Kasumi-1 (cell line): ENCODE results near the gene PPP2R5C.
"Not testable (repeated sequence)": the region's sequence is repeated elsewhere in the genome, so short reads cannot be mapped to it uniquely, and the experiment has no call there.

Experiments
- DNase-seq, 2 experiments: peaks; one replicate each; lab custom pipeline; 2025; lab: John Stamatoyannopoulos, UW

The PPP2R5C gene

DNA sequence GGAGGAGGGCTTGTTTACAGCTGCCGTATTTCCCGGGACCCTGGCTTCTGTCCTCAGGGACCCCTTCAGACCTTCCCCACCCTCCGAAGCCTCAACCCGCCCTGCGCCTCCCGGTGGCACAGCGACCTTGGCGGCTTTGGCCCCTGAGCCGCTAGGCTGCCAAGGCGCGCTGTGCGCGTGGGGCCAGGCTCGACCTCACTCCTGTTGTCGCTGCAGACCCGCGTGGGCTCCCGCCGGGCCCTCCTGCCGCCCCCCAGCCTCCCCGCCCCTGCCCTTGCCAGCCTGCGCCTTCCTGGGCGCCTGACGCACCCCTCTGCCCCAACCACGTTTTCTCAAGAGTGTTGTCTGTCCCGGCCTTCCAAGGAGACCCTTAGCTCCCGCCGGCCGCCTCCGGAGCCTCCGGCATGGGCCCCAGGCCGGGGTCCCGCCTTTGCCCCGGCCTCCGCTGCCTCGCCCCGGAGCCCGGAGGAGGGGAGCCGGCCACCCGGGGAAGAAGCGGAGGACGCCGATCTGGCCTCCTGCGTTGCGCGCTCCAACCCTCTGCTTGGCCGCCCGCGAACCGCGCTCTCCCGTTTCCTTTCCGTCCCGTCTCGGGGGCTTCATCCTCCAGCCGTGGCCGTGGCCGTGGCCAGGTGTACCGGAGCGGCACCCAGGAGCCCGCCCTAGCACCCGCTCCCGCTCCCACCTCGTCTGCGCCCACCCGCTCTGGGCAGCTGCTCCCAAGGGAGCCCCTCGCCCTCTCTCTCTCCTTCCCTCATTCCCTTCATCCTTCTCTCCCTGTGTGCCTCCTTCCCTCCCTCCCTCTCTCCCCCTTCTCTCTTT lies 19.9 kb downstream of the PPP2R5C start:
- no peak for DNase-seq

DNA sequence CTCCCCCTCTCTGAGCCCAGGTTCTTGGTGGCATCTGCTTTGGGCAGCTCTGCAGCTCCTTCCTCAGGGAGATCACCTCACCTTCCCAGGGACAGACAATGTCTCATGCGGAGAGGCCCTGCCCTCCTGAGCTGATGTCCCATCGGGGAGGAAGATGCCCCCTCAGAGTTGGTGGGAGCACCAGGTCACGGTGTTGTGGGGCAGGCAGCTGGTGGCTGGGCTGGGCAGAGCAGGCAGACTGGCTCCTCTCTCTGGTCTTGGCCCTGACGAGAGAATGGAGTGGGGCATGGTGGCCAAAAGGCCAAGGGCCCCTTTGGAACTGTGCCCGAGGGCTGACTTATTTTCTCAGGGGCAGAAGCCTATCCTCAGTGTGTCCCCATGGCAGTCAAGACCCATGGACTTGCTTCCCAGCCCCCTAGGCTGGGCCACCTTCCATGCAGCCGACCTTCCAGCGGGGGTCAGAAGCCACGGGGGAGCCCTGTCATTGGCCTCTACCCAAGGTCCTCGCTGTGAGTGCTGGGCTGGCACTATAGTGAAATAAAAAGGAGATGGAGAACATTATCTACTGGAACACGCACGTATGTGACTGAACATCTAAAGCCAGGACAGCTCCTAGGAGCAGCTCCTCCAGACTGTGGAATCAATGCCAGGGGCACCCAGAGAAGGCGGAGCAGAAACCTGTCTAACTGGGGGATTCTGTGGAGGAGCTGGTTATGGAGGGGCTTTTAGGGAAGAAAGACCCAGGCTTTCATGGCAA lies 21.9 kb downstream of the PPP2R5C start:
- no peak for DNase-seq

DNA sequence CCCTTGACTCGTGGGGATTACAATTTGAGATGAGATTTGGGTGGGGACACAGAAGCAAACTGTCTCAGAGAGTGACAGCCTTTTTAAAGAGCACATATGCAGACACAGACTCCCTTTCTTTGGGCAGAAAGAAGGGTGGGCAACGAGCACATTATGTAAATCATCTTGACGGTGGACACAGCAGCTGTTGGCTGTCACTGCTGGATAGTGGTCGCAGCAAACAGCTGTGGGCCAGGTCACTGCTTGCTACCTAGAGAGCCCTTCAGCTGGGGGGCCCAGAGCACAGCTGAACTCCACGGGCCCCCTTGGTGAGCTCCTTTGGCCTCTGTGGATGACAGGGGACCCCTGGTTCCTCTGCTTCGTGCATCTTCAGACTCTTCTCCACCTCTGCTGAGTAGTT lies 23.1 kb downstream of the PPP2R5C start:
- no peak for DNase-seq

DNA sequence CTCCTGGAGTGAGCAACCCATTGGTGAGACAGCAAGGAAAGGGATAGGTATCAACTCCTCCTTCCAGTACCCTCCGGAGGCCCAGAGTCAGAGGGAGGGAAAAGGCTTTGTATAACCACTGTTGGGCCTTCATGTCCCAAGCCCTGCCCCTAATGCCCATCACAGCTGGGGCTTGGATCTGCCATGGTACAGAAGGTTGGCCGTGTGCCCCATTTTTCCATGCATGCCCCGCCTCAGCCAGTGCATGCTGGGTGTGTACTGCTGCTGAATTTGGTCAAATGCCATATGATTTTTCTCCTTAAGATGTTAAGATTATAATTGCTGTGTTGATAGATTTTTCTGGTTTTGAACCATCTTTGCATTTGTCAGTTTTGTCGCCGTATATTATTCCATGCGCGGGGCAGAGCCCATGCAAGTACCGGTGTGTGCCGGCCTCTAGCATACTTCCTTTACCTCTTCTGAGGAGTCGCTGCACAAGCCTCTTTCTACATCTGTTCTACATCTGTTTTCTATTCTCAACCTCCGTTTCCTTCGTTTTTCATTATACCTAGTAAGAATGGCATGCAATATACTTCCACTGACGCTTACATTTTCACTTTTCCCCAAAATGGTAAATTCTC lies 26.6 kb downstream of the PPP2R5C start:
- DNase-seq, result no peak

DNA sequence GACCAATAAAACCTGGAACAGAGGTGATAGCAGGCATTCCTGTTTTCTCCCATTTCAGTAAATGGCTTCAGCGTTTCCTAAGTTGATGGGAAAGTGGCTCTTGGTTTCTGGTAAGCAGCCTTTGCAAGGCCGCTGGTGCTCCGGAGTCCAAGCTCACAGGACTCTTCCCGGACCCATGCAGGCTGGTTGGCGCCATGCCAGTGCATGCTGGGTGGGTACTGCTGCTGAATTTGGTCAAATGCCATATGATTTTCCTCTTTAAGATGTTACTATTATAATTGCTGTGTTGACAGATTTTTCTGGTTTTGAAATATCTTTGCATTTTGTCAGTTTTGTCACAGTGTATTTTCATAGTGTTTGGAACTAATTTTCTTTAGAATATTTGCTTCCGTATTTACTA lies 27.7 kb downstream of the PPP2R5C start:
- no peak for DNase-seq

DNA sequence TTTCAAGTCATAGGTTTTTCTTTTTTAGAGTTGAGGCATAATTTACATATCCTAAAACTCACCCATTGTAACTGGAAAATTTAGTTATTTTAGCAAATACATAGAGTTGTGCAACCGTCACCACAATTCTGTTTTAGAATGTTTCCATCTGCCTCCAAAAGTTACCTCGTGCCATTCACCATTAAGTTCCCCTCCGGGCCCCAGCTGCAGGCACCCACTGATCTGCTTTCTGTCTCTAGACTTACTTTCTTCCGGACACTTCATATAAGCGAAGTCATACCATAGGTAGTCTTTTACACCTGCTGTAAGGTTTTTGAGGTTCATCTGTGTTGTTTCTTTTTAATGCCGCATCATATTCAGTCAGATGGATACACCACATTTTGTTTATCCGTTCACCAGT lies 28.7 kb downstream of the PPP2R5C start:
- no peak for DNase-seq

DNA sequence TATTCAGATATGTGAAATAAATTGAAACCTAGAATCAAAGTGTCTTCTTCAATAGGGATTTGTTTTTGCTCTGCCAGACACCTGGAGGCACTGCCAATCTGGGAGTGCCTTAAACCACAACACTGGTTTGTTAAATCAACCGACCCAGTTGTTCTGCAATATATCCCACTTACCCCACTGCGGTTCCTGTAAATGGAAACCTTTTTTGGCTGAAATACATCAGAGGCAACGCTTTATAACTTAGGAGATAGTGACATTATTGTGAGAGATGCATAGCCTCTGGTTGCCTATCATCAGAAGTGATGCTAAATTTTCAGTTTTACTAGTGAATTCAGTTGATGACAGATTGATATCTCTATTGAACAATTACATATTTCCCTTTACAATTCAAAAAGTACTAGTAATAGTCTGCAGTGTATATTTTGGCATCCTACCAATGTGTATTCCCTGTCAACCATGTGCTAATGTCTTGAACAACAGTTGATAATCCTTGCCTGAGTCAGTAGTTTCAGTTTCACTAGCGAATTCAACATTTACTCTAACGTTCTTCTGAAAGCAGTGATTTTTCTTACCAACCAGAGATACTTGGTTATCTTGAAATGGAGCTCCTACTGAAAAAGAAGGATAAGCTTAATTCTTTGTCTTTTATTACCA lies 30.5 kb downstream of the PPP2R5C start:
- DNase-seq, result no peak

DNA sequence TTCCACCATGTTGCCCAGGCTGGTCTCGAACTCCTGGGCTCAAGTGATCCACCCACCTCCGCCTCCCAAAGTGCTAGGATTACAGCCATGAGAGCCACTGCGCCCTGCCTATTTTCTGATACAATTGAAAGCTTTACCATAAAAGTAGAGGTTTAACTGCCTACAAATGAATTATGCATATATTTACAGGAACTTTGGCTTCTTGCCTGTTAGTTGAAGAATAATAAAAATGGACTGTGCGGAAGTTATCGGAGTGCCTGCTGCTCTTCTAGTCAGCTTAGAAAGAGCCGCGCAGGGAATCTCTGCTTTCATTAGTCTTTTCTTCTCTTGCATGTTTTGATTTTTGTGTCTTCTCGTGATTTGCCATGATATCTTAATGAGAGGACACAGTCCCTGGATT lies 34.5 kb downstream of the PPP2R5C start:
- DNase-seq, result no peak

DNA sequence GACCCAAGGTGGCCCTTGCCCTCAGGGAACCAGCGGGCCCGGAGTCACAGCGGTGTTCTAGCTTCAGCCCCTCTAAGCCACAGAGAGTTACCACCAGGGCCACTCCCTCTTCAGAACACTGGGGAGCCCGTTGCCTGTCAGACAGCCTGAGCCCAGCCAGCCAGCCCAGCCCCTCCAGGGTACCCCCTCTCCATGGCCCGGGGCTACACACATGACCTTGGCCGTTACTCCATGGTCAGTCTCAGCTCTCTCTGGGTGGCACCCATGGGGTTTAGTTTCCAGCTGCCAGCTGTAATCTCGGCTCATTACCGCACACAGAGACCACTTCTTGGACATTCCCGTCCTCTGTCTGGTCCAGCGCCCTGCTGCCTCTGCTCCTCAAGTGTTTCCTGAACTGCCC lies 35.0 kb downstream of the PPP2R5C start:
- DNase-seq, result no peak

DNA sequence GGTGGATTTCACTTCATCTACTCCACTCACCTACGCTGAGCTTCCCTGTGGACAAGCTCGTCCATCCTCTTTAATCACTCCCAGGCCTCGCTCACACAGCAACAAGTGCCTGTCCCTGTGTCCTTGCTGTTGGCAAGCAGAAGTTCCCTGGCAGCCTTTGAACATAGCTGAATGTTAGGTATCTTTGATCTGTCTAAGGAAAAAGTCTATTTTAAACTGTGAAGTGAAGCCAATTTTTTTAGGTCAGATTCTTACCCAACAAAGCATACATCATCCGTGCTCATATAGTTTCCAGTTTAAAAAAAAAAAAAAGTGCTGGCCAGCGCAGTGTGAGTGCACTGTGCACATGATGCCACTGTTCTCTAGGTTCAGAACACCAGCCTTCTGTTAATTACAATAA lies 36.3 kb downstream of the PPP2R5C start:
- DNase-seq, result no peak

DNA sequence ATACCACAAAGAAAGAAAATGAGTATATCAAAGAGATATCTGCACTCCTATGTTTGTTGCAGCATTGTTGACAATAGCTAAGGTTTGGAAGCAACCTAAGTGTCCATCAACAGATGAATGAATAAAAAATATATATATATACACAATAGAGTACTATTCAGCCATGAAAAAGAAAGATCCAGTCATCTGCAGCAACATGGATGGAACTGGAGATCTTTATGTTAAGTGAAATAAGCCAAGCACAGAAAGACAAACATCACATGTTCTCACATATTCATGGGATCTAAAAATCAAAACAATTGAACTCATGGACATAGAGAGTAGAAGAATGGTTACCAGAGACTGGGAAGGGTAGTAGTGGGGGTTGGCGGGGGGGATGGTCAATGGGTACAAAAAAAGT lies 42.9 kb downstream of the PPP2R5C start:
- DNase-seq, result not testable (repeated sequence)

DNA sequence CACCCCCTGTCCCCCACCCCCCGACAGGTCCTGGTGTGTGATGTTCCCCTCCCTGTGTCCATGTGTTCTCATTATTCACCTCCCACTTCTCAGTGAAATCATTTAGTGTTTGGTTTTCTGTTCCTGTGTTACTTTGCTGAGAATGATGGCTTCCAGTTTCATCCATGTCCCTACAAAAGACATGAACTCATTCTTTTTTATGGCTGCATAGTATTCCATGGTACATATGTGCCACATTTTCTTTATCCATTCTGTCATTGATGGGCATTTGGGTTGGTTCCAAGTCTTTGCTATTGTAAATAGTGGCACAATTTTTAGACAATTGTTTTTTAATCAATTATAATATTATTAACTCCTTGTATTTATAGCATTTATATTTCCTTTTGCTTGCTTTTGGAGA lies 44.7 kb downstream of the PPP2R5C start:
- DNase-seq, result not testable (repeated sequence)

DNA sequence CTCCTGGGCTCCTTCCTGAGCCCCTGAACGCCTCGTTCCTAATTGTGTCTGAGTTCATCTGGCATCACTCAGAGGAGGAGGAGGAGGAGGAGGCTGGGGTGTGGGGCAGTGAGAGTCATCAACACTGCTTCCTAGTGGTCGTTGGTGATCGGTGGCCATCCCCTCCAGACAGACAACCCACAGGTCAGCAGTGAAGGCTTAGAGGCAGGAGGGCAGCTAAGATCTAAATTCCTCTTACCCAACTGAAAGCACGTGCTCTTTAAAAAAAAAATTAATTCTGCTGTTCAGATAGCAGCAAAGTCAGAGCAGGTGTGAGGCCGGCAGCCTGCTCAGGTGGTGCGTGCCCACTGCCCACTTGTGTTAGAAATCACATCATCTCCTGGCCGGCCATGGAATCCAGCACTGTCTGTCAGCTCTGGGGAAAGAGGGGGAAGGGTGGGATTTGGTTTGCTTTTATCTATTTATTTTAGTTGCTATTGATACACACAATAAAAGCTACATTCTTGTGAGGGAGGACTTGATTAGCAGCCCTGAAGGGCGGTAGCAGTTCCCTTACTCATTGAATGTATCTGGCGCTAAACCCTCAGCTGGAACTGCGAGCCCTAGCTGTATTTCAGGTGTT lies 46.6 kb downstream of the PPP2R5C start:
- DNase-seq, result no peak

DNA sequence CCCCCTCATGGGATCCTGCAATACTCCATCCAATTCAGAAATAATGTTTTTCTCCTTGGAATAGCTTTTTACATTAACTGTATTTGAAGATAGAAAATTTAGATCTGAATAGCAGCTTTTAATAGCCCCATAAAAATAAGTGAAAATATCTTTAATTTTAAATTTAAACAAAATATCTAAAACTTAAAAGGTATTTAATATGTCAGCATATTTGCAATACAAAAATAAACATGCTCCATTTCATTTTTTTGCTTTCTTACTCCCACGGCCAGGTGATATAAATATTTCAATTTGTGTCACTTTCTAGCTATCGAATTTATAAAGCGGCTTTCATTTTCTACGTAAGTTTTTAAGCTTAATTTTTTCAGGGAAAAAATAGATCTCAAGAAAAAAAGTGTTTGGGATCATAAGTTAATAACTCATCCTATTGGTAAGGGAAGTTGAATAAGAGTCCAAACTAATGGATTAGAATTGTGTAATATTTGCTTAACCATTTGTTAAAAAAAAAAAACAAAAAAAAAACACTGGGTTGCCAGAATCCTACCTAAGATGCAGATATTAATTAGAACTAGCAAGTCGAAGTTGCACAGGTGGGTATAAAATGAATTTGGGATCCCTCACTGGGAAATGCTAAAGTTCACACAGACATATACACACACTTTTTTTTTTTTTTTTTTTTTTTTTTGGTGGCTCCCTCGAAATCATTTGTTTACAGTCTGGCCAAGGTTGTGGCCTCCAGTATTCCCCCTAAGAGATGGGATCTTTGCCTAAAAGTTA lies 47.6 kb downstream of the PPP2R5C start:
- DNase-seq, result no peak

DNA sequence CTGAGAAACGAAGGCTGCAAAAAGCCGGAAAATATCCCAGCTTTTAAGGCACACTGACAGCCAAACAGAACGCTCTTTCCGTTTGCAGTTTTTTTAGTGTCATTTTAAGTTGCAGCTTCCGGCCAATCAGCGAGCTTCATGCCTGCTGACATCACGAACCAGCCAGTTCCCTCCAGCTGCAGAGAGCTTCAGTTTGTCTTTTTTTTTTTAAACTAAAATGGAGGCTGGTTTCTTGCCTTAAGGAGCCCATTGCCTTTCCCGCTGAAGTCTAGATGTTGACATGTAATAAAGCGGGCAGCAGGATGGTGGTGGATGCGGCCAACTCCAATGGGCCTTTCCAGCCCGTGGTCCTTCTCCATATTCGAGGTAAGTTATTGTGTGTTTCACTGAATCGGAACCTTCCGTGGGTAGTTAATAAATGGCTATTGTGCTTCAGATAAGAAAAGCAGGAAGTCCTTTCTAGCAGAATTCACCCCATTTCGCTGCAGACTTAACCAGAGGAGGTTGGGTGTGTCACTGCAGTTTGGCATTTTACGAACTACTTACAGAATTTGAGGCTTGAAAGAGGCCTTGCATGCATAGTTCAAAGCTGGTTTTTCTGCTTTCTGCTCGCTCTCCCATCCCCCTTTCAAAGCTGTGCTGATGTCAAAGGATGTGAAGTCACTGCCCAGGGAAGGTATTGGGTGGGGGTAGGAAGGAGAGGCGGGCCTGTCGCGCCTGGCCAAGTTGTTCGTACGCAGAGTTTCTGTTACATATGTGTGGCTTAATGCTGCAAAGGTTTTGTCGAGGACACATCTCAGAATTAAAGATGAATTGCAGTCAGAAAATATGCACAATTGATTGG lies 48.4 kb downstream of the PPP2R5C start:
- peak; percentile 95 to 97 for DNase-seq

DNA sequence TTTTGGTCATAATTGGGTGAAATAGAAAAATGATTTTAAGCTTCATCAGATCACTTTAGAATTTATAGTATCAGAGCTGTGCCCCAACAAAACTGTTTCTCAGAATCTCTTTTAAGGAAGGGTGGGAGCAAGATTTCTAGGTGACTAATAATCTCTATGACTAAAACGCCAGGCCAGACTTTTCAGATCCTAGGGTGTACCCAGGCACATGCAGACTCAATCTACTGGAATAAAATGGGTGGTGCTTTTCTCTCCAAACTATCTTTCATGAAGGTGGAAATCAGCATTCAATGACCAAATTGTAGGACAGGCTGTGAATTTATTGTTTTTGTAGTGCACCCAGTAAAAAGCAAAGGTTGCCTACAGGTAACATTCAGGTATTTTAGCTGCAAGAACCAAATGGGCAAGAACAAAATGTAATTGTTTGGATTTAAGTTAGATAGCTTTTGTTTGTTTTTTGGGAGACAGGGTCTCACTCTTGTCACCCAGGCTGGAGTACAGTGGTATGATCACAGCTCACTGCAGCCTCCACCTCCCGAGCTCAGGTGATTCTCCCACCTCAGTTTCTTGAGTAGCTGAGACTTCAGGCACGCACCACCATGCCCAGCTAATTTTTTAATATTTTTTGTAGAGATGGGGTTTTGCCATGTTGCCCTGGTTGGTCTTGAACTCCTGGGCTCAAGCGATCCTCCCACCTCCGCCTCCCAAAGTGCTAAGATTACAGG lies 49.5 kb downstream of the PPP2R5C start:
- no peak for DNase-seq

DNA sequence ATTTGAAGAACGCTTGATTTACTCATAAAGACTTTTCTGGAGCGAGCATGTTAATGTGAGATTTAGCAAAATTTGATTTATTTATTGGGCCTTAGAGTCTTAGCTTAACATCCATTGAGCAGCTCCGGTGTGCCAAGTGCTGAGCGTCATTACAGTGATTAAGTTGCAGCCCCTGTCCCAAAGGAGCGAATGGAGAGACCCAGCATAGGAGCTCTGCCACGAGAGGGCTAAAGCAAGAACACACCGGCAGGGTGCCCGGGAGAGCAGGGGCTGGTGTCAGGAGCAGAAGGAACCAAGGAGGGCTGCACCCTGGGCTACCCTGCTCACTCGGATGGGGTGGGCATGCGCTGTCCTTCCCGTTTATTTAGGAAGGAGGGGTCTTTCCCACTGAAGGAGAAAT lies 50.6 kb downstream of the PPP2R5C start:
- no peak for DNase-seq

DNA sequence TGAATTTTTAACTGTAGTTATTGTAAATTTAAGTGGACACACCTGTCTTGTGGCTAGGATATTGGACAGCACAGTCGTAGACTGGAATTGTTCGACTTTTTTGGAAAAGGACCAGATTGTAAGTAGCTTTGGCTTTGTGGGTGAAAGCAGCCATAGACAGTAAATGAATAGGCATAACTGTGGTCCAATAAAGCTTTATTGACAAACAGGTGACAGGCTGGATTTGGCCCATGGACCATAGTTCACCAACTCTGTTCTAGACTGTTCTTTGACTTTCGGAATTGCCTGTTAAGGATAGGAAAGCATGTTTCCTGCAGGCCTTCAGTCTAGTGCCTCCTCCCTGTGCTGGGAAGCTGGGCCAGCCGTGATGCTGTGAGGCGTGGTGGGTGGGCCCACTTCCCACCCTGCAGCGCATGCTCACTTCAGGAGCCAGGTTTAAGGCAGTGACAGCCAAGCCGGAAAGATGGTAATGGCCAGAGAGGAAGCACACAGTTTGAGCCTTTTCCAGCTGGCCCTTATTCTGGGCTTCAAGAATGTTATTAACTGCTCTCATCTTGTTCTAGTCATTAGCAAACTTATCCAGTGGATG lies 51.8 kb downstream of the PPP2R5C start:
- no peak for DNase-seq

DNA sequence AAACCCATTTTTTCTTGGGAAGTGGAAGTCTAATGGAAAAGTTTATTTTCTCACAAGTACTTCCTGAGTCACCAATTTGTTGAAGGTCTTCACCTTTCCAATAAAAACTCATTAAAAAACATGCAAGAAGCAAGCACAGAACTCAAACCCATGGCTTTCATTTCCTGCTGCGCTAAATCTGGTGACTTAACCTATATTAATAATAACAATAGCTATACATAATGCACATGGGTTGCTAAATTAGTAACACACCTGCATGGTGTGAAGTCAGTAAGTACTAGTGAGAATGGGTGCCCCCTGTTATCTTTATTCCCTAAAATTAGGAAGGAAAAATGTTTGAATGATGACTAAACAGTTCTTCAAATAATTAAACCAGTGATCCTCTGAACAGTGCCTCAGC lies 52.3 kb downstream of the PPP2R5C start:
- DNase-seq, result no peak
